T-helper 17 cell (primary cell): ENCODE measurements around the gene KRT77. TPM values are rescaled to one million over a fixed set of nuclear protein-coding genes. Genes with fewer than 3 reads are reported as not detected.
A peak's percentile ranks its signal among the peaks of the same experiment; 100 is the strongest.

Experiments used
- ATAC-seq: fragments of 150-1000 bp; cut with Tn5 transposase; 2 replicates; pipeline ENCODE4 v1.10.0; 2021; ENCODE audit warnings: mild to moderate bottlenecking, moderate library complexity
- DNase-seq, 3 donors: peaks; one replicate each; pipeline versions ENCODE4 v3.0.0 to v3.0.0-alpha.2; 2020 to 2021
- H3K9me3 ChIP-seq: one replicate; pipeline ENCODE4 v1.7.0; 2013; ENCODE audit warnings: low read length, mild to moderate bottlenecking; ENCODE audit not compliant: control insufficient read depth, poor library complexity, severe bottlenecking
- H3K27ac Mint-ChIP-seq: one replicate; pipeline ENCODE4 v1.8.0; 2022; ENCODE audit warnings: mild to moderate bottlenecking, moderate library complexity, mixed read lengths
- H3K27me3 Mint-ChIP-seq: one replicate; pipeline ENCODE4 v1.8.0; 2022; ENCODE audit warnings: mixed read lengths
- H3K36me3 Mint-ChIP-seq: one replicate; pipeline ENCODE4 v1.8.0; 2022; ENCODE audit warnings: low read depth, mixed read lengths
- H3K4me1 Mint-ChIP-seq: one replicate; pipeline ENCODE4 v1.8.0; 2022; ENCODE audit warnings: mild to moderate bottlenecking, mixed read lengths
- H3K4me3 Mint-ChIP-seq: one replicate; pipeline ENCODE4 v1.8.0; 2022; ENCODE audit warnings: mild to moderate bottlenecking, moderate library complexity, mixed read lengths
- total RNA-seq, 4 donors: library from RNA in 2 of 4; stranded (reverse) in 2 of 4; gene quantifications; one replicate each; pipeline ENCODE4 v1.2.3 and lab custom pipeline; 2022 to 2026

KRT77 gene
- total RNA-seq, 2 donors from 2014 or later, result not detected

DNA sequence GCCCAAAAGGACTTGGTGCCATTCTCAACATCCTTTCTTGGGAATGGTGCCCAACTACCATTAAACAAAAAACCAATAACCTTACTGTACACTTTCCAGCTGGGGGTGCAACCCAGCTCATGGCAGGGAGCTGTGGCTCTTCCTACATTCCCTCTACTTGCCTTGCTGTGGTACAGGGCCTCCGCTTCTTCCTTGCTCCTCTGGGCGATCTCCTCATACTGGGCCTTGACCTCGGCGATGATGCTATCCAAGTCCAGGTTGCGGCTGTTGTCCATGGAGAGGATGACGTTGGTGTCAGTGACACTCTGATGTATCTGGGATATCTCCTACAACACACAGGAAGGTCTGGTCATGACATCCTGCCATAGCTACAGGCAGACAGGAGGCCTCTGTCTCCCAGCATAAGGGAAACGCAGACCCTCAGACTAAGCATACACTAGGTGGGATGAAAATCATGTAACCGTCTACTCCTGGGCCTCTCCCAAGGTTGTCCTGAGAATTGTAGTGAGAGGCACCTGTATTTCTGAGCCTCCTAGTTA, 55.2 kb downstream of the KRT77 start:
- Mint-ChIP-seq H3K4me3 (no peak overlapping the region), H3K27ac (no peak overlapping the region), H3K27me3 (peaks cover 13% of the 10 kb centered on the region), H3K36me3 (peaks cover 3% of the 10 kb centered on the region), H3K4me1 (peaks cover 35% of the 10 kb centered on the region)
- ATAC-seq (no peak), DNase-seq (no peak)
- H3K9me3 ChIP-seq, result no peaks in the 10 kb centered on the region

DNA sequence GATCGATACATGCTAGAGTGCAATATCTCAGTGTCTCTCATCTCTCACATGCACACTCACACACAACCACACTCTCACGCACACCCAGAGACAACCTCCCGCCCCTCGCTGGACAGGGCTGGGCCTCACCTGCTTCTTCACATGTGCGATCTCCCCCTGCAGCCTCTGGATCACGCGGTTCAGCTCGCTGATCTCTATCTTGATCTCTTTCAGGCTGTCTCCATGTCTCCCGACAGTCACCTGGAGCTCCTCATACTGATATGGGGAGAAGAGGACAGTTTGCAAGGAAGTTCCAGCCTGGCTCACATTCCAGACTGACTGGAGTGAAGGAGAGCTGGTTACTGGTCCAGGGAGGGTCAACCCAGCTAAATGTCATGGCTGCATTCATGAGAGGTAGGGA, 55.7 kb downstream of the KRT77 start:
- no peak overlapping the region for H3K4me3 Mint-ChIP-seq

DNA sequence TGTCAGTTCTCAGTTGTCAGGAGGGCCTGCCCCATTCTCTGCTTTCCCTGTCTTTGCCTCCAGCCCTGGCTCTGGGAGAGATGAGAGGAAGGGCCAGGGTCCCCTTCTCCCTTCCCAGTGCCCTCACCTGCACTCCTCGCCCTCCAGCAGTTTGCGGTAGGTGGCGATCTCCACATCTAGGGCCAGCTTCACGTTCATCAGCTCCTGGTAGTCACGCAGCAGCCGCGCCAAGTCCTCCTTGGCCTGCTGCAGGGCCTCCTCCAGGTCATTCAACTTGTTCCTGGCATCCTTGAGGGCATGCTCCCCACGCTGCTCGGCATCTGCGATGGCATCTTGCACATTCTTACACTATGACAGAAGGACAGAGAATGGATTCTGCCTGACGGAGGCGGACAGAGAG, 56.7 kb downstream of the KRT77 start:
- ATAC-seq (no peak), DNase-seq (no peak)
- no peaks in the 10 kb centered on the region for H3K9me3 ChIP-seq
- peaks cover 5% of the 10 kb centered on the region for H3K36me3 Mint-ChIP-seq
- peak overlapping the region; percentile 56 for H3K27ac Mint-ChIP-seq
- peaks cover 6% of the 10 kb centered on the region for H3K27me3 Mint-ChIP-seq
- H3K4me1 Mint-ChIP-seq, result peaks cover 41% of the 10 kb centered on the region
- peak overlapping the region; percentile 43 for H3K4me3 Mint-ChIP-seq

More for the DNA sequence above, 55.7 kb downstream of the KRT77 start:
- DNase-seq (no peak), ATAC-seq (no peak)
- H3K36me3 Mint-ChIP-seq, result peaks cover 3% of the 10 kb centered on the region
- H3K4me1 Mint-ChIP-seq, result peaks cover 35% of the 10 kb centered on the region
- H3K27ac Mint-ChIP-seq, result no peak overlapping the region
- no peaks in the 10 kb centered on the region for H3K9me3 ChIP-seq
- peaks cover 9% of the 10 kb centered on the region for H3K27me3 Mint-ChIP-seq

DNA sequence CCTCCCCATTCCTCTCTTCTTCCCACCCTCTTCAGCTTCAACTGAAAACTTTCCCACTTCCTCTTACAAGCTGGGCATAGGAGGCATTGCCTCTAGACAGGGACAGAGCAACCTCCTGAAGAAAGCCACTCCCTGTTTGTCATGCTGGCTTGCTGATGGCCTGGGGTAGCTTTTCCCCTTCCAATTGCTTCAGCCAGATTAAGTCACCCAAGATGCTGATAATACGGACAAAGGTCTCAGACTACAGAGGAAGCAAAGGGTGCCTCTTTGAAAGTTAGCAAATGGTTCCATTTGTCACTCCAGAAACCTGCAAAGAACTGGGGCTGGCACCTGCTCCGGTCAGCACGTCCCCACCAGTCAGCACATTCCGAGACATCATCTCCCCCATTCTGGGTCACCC, 57.3 kb downstream of the KRT77 start:
- H3K27me3 Mint-ChIP-seq, result peaks cover 6% of the 10 kb centered on the region
- no peak for ATAC-seq
- DNase-seq, result no peak
- no peaks in the 10 kb centered on the region for H3K9me3 ChIP-seq
- peak overlapping the region; percentile 67 for H3K4me3 Mint-ChIP-seq
- H3K27ac Mint-ChIP-seq, result peak overlapping the region; percentile 56
- H3K36me3 Mint-ChIP-seq, result peaks cover 5% of the 10 kb centered on the region
- peaks cover 46% of the 10 kb centered on the region for H3K4me1 Mint-ChIP-seq

DNA sequence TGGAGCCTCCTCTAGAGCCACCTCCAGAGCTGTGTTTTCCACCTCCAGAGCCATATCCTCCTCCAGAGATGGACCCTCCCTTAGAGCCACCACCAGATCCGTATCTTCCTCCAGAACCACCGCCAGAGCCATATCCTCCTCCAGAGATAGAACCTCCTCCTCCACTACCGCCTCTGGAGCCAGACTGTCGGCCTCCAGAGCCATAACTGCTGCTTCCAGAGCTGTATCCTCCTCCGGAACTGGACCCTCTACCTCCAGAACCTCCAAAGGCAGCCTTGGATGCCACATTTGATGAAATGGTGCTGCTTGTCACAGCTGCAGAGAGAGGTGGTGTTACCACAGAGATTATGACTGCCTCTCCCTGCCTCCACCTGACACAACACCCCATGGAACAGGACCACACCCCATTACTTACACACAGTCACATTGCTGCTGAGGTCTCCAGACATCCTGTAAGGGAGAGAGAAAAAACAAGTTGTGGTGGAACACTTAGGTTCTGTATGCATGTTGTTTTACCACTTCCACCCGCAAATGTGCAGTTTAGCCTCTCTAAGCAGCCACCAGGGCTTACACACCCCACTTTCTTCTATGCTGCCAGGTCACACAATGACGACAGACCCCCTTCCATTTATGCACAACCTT, 58.1 kb downstream of the KRT77 start:
- H3K4me1 Mint-ChIP-seq, result peaks cover 47% of the 10 kb centered on the region
- peaks cover 5% of the 10 kb centered on the region for H3K36me3 Mint-ChIP-seq
- no peaks in the 10 kb centered on the region for H3K9me3 ChIP-seq
- DNase-seq, result no peak
- ATAC-seq, result peak; percentile 91
- peak overlapping the region; percentile 67 for H3K4me3 Mint-ChIP-seq
- peaks cover 1% of the 10 kb centered on the region for H3K27me3 Mint-ChIP-seq
- peak overlapping the region; percentile 56 for H3K27ac Mint-ChIP-seq

DNA sequence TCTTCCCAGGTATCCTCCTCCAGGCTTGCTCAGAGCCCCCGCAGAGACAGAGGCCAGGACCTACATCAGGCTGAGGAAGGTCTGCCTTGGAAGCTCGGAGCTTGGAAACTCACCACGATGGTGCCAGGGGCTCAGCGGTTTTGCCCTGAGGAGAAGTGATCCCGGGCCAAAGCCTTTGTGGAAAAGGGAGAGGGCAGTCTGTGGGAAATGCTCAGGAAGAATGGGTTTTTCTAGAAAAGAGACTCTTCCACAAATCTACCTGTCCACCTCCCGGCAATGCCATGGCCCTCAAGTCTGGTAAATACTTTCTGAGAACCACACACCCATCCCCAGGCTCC, 59.3 kb downstream of the KRT77 start:
- Mint-ChIP-seq H3K4me3 (no peak overlapping the region), H3K27me3 (no peaks in the 10 kb centered on the region), H3K27ac (peak overlapping the region; percentile 56)

DNA sequence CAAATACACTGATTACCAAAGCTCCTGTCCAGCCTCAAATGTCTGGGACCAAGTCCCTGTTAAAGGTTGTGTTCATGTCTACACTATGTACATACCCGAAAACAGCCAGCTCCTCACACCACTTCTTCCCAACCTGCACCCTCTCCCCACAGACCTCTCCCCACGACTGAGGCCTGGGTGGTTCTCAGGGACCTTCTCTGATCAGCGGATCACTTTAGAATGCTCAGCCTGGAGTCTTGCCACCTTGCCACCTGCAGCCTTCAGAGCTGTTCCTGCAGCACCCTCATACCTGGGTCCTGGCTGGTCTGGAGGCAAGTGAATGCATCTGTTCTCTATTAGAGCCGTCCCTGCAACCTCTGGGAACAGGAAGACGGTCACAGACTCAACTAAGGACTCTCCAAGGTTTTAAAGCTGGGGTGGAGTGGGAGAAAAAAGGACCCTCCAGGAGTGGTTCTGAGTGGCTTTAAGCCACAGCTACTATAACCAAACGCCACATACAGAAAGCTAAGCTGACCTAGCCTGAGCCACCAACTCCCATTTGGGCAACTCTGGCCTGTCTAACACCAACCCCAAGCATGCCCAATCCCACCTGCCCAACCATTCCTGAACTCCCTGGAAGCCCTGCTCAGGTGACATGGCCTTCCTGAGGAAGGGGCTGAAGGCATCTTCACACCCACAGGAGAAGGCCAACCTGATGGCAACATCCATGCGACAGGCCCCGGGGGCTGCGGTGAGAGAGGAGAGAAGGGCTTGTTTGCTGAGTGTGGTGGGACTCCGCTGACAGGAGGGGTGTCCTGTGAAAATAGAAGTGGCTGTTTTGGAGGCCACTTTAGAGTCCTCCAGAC, 59.9 kb downstream of the KRT77 start:
- Mint-ChIP-seq H3K27me3 (no peaks in the 10 kb centered on the region), H3K4me1 (peaks cover 38% of the 10 kb centered on the region), H3K36me3 (peaks cover 5% of the 10 kb centered on the region), H3K27ac (peak overlapping the region; percentile 56), H3K4me3 (no peak overlapping the region)
- H3K9me3 ChIP-seq, result no peaks in the 10 kb centered on the region
- ATAC-seq (no peak), DNase-seq (no peak)

More for the DNA sequence above, 59.3 kb downstream of the KRT77 start:
- no peak for ATAC-seq
- peaks cover 40% of the 10 kb centered on the region for H3K4me1 Mint-ChIP-seq
- peaks cover 5% of the 10 kb centered on the region for H3K36me3 Mint-ChIP-seq
- no peaks in the 10 kb centered on the region for H3K9me3 ChIP-seq
- DNase-seq, result no peak

DNA sequence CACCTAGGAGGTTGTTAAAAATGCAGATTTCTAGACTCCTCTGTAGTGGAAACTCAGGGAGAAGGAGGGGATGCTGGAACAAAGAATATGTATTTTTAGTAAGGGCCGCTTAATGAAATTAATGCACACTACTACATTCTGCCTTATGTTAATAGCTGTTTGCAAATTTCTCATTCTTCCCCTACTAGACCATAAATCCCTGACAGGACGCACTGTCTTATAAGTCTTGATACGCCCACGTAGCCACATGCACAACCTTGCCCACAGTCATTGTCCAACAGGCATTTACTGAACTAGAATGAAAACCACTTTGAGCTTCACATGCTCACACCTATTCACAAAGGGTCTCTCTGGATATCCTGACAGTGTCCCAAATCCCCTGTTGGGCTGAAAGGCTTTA, 61.9 kb downstream of the KRT77 start:
- DNase-seq, result no peak
- ATAC-seq, result no peak

More for the DNA sequence above, 61.9 kb downstream of the KRT77 start:
- Mint-ChIP-seq H3K27me3 (peaks cover 7% of the 10 kb centered on the region), H3K4me3 (no peak overlapping the region), H3K27ac (peak overlapping the region; percentile 73), H3K36me3 (peaks cover 5% of the 10 kb centered on the region), H3K4me1 (peaks cover 31% of the 10 kb centered on the region)
- no peaks in the 10 kb centered on the region for H3K9me3 ChIP-seq

Other genes starting within 250 kb of the KRT77 start
- not detected for gene KRT6C, start 229.7 kb downstream of the KRT77 start, total RNA-seq
- not detected for gene KRT6A, start 210.3 kb downstream of the KRT77 start, total RNA-seq
- not detected for gene KRT5, start 183.1 kb downstream of the KRT77 start, total RNA-seq
- gene KRT71, start 150.4 kb downstream of the KRT77 start, total RNA-seq, result not detected
- not detected for gene KRT74, start 129.7 kb downstream of the KRT77 start, total RNA-seq
- gene KRT72, start 102.1 kb downstream of the KRT77 start, total RNA-seq, result 1 to 10 TPM in 1 of 2 donors, under 1 TPM in 1; 0.60 to 1.6 TPM
- gene KRT73, start 85.0 kb downstream of the KRT77 start, total RNA-seq, result 1 to 10 TPM in 1 of 2 donors, under 1 TPM in 1; 0.40 to 1.1 TPM
- gene KRT2, start 51.3 kb downstream of the KRT77 start, total RNA-seq, result not detected
- gene KRT1, start 23.1 kb downstream of the KRT77 start, total RNA-seq, result 1 to 10 TPM in 1 of 2 donors, under 1 TPM in 1; 0.83 to 3.1 TPM
- not detected for gene KRT76, start 73.8 kb upstream of the KRT77 start, total RNA-seq
- not detected for gene KRT3, start 92.6 kb upstream of the KRT77 start, total RNA-seq
- not detected for gene KRT4, start 110.6 kb upstream of the KRT77 start, total RNA-seq
- gene KRT79, start 130.8 kb upstream of the KRT77 start, total RNA-seq, result not detected
- gene KRT78, start 145.5 kb upstream of the KRT77 start, total RNA-seq, result not detected
- gene KRT8, start 201.6 kb upstream of the KRT77 start, total RNA-seq, result 1 to 10 TPM in 1 of 2 donors, under 1 TPM in 1; 0.67 to 3.2 TPM
- 1 to 10 TPM; 1.8 to 3.2 TPM for gene KRT18, start 245.6 kb upstream of the KRT77 start, total RNA-seq